AG09319 (cell line): ENCODE results near the gene RCOR3.

ENCODE experiments used
- DNase-seq: peaks from one replicate; pipeline ENCODE4 v3.0.0-alpha.2; 2010; ENCODE audit warnings: low read depth; ENCODE audit errors: extremely low read depth
- CTCF ChIP-seq: IDR thresholded peaks from 2 replicates; pipeline ENCODE4 v1.5.1; 2011; ENCODE audit warnings: low read depth, mild to moderate bottlenecking, inconsistent platforms, low read length, moderate library complexity

The RCOR3 gene

GRCh38 chr1:211334986-211335385, 75.8 kb downstream of the RCOR3 start:
- DNase-seq, result no peak
- TF ChIP-seq CTCF, result no peak

- DNase-seq, result no peak
- no peak for TF ChIP-seq CTCF
These were observed 76.5 kb downstream of the RCOR3 start for GRCh38 chr1:211335522-211336157.

- TF ChIP-seq CTCF, result no peak
- no peak for DNase-seq
These were observed 77.0 kb downstream of the RCOR3 start for GRCh38 chr1:211336161-211336560.

GRCh38 chr1:211336775-211337174, 77.6 kb downstream of the RCOR3 start:
- TF ChIP-seq CTCF, result no peak
- no peak for DNase-seq

- TF ChIP-seq CTCF, result no peak
- no peak for DNase-seq
These were observed 78.5 kb downstream of the RCOR3 start for GRCh38 chr1:211337430-211338223.

GRCh38 chr1:211338224-211338620, 79.1 kb downstream of the RCOR3 start:
- TF ChIP-seq CTCF, result no peak
- no peak for DNase-seq

- DNase-seq, result no peak
- no peak for TF ChIP-seq CTCF
These were observed 80.5 kb downstream of the RCOR3 start for GRCh38 chr1:211339631-211340041.
